ENCODE measurements around the gene CAV2.

- TF ChIP-seq CTCF (IDR thresholded peaks at IDR 0.05 in 2 of 3, conservative IDR thresholded peaks at IDR 0.05 in 1 of 3; ENCODE audit: insufficient read depth in 2 of 3, low read depth in 1 of 3, low read length in 3 of 3) (no peak), POLR2A (conservative IDR thresholded peaks at IDR 0.05) (peak; percentile 39), PCBP2 (IDR thresholded peaks at IDR 0.05; ENCODE audit: low read depth, low read length, poor library complexity, severe bottlenecking) (no peak), NRF1 (conservative IDR thresholded peaks at IDR 0.05 in 1 of 2, IDR thresholded peaks at IDR 0.05 in 1 of 2) (no peak), SP1 (CRISPR knock-in tag; IDR thresholded peaks at IDR 0.05) (no peak), NFYB (IDR thresholded peaks at IDR 0.05; ENCODE audit: extremely low read depth, insufficient read length) (no peak), REST (IDR thresholded peaks at IDR 0.05; ENCODE audit: borderline replicate concordance) (0 out of 2 replicates have a peak, but pooled peaks have one; percentile 12), REST (CRISPR knock-in tag; IDR thresholded peaks at IDR 0.05; ENCODE audit: low read depth) (no peak)
These were observed 12.3 kb downstream of the CAV2 start for GRCh38 chr7:116511552-116512519.

All from K562 (cell line).